ENCODE measurements around the gene ABTB1. TPM values are rescaled to one million over a fixed set of nuclear protein-coding genes. Genes with fewer than 3 reads are reported as not detected.

Gene ABTB1
- total RNA-seq, 1 donor from 2014 or later: 42.0 TPM

- ATAC-seq (ENCODE audit: low read depth) (no peak), DNase-seq (no peak)
- ChIA-PET CTCF (no interaction called here), POLR2A (interaction anchor here (1.0 kb wide), 1 partner anchor 15 kb away, joined by 3 read pairs; no protein-coding TSS in a partner anchor)
- Mint-ChIP-seq H3K27me3 (no peaks in the 10 kb centered on the region), H3K9me3 (no peaks in the 10 kb centered on the region), H3K4me1 (no peaks in the 10 kb centered on the region), H3K36me3 (ENCODE audit: low read depth) (no peaks in the 10 kb centered on the region), H3K4me3 (no peak overlapping the region), H3K27ac (no peak overlapping the region)
- TF ChIP-seq CTCF (IDR thresholded peaks at IDR 0.05): no peak
- intact Hi-C loops (cut with micrococcal nuclease): no loop called here
Observed at GRCh38 chr3:127656906-127657305, 15.8 kb upstream of the ABTB1 start.

GRCh38 chr3:127658234-127658633 lies 14.5 kb upstream of the ABTB1 start:
- no peaks in the 10 kb centered on the region for H3K4me1 Mint-ChIP-seq
- H3K27ac Mint-ChIP-seq: no peak overlapping the region
- ChIA-PET CTCF (no interaction called here), POLR2A (interaction anchor here (0.7 kb wide), 1 partner anchor 975 kb away, joined by 18 read pairs; no protein-coding TSS in a partner anchor)
- intact Hi-C loops (cut with micrococcal nuclease): no loop called here
- no peaks in the 10 kb centered on the region for H3K9me3 Mint-ChIP-seq
- no peak for DNase-seq
- no peaks in the 10 kb centered on the region for H3K36me3 Mint-ChIP-seq (ENCODE audit: low read depth)
- TF ChIP-seq CTCF (IDR thresholded peaks at IDR 0.05): no peak
- no peak for ATAC-seq (ENCODE audit: low read depth)
- no peak overlapping the region for H3K4me3 Mint-ChIP-seq
- no peaks in the 10 kb centered on the region for H3K27me3 Mint-ChIP-seq

- CTCF ChIA-PET: interaction anchor here (1.2 kb wide), 1 partner anchor 310 kb away, joined by 3 read pairs; no protein-coding TSS in a partner anchor
Observed at GRCh38 chr3:127660621-127661251, 12.0 kb upstream of the ABTB1 start.

GRCh38 chr3:127661600-127661999 lies 11.2 kb upstream of the ABTB1 start:
- ATAC-seq (ENCODE audit: low read depth) (no peak), DNase-seq (no peak)
- ChIA-PET CTCF (no interaction called here), POLR2A (no interaction called here)
- Mint-ChIP-seq H3K4me3 (no peak overlapping the region), H3K9me3 (no peaks in the 10 kb centered on the region), H3K27me3 (no peaks in the 10 kb centered on the region), H3K27ac (no peak overlapping the region), H3K36me3 (ENCODE audit: low read depth) (no peaks in the 10 kb centered on the region), H3K4me1 (no peaks in the 10 kb centered on the region)
- intact Hi-C loops (cut with micrococcal nuclease): no loop called here
- no peak for TF ChIP-seq CTCF (IDR thresholded peaks at IDR 0.05)

More at GRCh38 chr3:127660621-127661251, 12.0 kb upstream of the ABTB1 start:
- H3K36me3 Mint-ChIP-seq (ENCODE audit: low read depth): no peaks in the 10 kb centered on the region
- ATAC-seq (ENCODE audit: low read depth) (no peak), DNase-seq (no peak)
- no peaks in the 10 kb centered on the region for H3K27me3 Mint-ChIP-seq
- POLR2A ChIA-PET: no interaction called here
- no peak overlapping the region for H3K4me3 Mint-ChIP-seq
- no peak overlapping the region for H3K27ac Mint-ChIP-seq
- no peaks in the 10 kb centered on the region for H3K9me3 Mint-ChIP-seq
- TF ChIP-seq CTCF (IDR thresholded peaks at IDR 0.05): no peak
- H3K4me1 Mint-ChIP-seq: no peaks in the 10 kb centered on the region
- intact Hi-C loops (cut with micrococcal nuclease): no loop called here

GRCh38 chr3:127662001-127662469 lies 10.7 kb upstream of the ABTB1 start:
- CTCF ChIA-PET: no interaction called here
- POLR2A ChIA-PET: no interaction called here

More at GRCh38 chr3:127662001-127662469, 10.7 kb upstream of the ABTB1 start:
- intact Hi-C loops (cut with micrococcal nuclease): no loop called here
- no peaks in the 10 kb centered on the region for H3K36me3 Mint-ChIP-seq (ENCODE audit: low read depth)
- no peak overlapping the region for H3K4me3 Mint-ChIP-seq
- no peaks in the 10 kb centered on the region for H3K27me3 Mint-ChIP-seq
- ATAC-seq (ENCODE audit: low read depth) (no peak), DNase-seq (no peak)
- no peaks in the 10 kb centered on the region for H3K4me1 Mint-ChIP-seq
- H3K27ac Mint-ChIP-seq: no peak overlapping the region
- no peak for TF ChIP-seq CTCF (IDR thresholded peaks at IDR 0.05)
- no peaks in the 10 kb centered on the region for H3K9me3 Mint-ChIP-seq

All from activated B cell treated with CpG ODN at 0.5 μM for 24 hours (primary cell).